ENCODE results near the gene FIS1.
"Not testable (repeated sequence)": the region's sequence is repeated elsewhere in the genome, so short reads cannot be mapped to it uniquely, and the experiment has no call there.

FIS1 gene

DNA sequence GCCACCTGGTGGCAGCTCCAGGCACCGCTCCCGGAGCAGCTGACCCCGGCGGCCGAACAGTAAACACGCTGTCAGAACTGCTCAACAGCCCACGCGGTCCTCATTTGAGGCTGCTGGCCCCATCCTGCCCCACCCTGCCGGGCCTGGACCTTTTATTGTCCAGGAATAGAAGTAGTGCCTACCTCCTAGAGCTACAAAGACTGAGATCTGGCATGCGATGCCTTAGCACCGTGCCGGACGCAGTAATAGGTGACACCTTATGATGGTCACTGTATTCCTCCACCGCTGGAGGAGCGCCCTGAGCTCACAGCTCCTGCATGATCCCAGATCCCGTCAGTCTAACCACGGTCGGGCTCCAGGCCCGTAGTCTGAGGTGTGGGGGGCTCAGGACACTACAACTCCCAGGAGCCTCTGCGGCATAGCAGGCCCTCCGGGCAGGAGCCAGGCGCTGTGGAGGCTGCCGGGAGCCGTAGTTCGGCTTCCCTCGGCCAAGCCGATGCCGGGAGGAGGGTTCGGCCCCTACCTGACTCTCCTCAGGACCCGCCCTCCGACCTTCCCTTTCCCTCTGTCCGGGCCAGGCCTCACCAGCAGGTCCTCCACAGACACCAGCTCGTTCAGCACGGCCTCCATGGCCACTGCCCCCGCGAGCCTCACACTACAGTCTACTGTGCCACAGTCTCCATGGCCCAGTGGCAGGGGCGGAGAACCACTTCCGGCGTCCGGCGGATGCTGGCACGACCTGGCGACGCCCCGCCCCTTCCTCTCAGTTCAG lies at the start of gene FIS1:
TSS of gene FIS1 (minus strand) at position 707 of the 772 bp plus-strand sequence. CDS start at position 630, 77 bp downstream.
- H3K4me3 ChIP-seq (ENCODE audit: low read depth, low read length), result peak within 1 kb of the TSS; percentile 87

DNA sequence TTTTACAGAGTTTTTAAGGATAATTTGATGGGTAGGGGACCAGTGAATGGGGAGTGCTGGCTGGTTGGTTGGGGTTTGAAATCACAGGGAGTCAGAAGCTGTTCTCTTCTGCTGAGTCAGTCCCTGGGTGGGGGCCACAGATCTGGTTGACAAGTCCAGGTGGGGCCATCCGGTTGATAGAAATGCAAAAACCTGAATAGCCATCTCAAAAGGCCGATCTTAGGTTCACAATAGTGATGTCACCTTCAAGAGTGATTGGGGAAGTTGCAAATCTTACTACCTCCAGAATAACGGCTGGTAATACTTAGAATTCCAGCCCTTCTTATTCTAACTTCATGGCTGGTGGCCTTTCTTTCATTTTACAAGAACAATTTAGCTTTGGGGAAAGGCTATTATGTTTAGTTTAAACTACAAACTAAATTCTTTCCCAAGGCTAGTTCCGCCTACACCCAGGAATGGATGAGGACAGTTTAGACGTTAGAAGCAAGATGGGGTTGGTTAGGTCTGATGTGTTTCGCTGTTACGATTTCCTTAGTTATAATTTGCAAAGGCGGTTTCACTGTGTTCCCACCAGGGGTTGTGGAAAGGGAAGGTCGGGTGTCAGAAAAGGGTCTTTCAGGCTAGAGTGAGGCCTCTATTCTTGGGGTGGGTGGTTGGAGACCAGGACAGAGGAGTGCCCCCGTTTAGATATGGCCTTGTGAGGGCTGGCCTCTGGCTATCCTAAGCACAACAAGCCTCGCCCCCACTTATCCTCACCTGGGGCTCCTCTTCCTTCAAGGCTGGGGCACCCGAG lies 49.4 kb upstream of the FIS1 start:
- no peak overlapping the region for H3K4me3 ChIP-seq (ENCODE audit: low read depth, low read length)

DNA sequence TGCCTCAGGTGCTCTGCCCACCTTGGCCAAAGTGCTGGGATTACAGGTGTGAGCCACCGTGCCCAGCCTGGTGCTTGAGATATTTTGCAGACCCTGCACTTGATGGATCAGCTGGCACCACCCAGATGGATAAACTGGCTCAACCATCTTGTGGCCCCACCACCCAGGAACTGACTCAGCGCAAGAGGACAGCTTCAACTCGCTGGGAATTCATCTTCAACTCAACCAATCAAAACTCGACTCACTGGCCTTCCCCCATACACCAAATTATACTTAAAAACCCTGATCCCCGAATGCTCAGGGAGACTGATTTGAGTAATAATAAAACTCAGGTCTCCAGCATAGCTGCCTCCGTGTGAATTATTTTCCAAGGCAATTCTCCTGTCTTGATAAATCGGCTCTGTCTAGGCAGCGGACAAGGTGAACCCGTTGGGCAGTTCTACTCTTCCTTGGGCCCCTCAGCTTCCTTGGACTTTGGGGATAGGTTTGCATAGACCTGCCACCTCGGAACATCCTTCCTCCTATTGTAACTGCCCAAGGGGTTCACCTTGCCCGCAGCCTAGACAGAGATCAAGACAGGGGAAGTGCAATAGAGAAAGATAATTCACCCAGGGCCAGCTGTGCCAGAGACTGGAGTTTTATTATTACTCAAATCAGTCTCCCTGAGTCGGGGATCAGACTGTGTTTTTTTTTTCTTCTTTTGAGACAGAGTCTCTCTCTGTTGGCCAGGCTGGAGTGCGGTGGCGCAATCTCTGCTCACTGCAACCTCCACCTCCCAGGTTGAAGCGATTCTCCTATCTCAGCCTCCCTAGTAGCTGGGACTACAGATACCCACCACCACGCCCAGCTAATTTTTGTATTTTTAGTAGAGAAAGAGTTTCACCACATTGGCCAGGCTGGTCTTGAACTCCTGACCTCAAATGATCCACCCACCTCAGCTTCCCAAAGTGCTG lies 48.5 kb upstream of the FIS1 start:
- not testable (repeated sequence) for H3K4me3 ChIP-seq (ENCODE audit: low read depth, low read length)

DNA sequence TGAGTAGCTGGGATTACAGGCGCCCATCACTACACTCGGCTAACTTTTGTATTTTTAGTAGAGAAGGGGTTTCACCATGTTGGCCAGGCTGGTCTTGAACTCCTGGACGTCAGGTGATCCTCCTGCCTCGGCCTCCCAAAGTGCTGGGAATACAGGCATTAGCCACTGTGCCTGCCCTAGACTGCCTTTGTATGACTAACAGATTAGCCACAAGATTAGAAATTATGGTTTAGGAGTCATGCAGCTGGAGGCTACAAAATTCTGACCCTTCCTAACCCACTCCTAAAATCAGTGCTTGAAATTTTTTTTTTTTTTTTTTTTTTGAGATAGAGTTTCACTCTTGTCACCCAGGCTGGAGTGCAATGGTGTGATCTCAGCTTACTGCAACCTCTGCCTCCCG lies 47.7 kb upstream of the FIS1 start:
- not testable (repeated sequence) for H3K4me3 ChIP-seq (ENCODE audit: low read depth, low read length)

DNA sequence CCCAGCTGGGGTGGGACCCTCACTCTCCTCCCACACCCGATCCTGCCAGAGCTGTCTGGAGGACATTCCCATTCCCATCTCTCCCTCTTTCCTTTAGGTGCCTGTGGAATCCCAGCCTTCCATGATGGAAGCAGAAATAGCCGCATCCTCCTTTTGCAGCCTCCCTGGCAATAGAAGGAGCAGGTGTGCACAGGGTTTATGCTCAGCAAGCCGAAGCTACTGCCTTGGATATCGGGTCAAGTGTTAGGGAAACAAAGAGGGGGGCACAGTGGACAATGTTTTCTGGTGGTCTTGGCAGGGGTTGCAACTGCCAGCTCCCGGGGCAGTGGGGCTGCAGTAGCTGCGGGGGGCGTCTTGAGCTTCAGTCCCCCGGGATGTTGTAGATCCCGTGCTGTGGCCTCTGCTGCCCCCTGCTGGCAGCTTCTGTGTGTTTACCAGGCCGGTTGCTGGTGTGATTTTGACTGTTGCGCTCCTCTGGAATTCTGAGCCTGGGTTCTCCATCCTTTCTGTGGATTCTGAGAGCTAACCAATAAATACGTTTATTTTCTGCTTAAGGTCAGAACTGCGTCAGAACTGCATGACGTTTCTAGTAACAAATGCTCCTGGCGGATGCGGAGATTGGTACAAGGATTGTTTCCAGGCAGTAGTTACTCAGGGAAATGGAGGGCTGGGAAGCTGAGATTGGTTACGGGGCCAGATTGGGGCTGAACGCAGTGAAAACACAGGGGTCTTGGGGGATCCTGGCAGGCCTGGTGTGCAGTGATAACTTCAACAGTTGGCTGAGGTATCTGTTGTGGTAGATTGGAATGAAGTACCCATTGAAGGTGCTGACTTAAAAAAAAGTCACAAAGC lies 45.5 kb upstream of the FIS1 start:
- H3K4me3 ChIP-seq (ENCODE audit: low read depth, low read length), result not testable (repeated sequence)

DNA sequence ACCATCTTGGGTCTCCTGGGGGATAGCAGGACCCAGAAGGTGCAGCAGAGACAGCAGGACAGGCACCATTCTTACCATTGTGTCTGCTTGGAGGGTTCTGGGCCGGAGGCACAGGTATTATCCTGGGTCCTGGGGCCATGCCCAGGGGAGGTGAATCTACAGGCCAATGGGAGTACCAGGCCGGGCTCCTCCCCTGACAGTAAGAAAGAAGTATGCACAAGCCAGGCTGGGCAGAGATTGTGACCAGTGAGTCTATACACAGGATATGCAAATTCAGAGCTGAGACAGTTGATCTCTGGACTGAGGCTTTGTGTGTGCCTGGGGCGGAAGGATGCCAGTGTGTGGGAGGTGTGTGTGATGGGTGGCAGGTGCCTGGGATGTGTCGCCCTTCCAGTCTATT lies 44.8 kb upstream of the FIS1 start:
- not testable (repeated sequence) for H3K4me3 ChIP-seq (ENCODE audit: low read depth, low read length)

DNA sequence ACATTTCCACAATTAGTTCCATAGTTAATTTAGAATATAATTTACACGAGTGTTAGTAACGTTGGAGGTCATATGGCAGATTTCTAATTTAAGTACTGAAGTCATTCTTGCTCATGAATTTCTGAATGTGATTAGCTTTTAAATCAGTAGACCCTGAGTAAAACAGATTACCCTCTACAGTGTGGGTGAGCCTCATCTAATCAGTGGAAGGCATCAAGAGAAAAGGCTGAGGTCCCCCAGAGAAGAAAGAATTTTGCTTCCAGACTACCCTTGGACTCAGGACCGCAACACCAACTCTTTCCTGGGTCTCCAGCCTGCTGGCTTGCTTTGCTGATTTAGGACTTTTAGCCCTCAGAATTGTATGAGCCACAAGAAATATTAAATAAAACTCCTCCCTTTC lies 43.6 kb upstream of the FIS1 start:
- H3K4me3 ChIP-seq (ENCODE audit: low read depth, low read length), result no peak overlapping the region

DNA sequence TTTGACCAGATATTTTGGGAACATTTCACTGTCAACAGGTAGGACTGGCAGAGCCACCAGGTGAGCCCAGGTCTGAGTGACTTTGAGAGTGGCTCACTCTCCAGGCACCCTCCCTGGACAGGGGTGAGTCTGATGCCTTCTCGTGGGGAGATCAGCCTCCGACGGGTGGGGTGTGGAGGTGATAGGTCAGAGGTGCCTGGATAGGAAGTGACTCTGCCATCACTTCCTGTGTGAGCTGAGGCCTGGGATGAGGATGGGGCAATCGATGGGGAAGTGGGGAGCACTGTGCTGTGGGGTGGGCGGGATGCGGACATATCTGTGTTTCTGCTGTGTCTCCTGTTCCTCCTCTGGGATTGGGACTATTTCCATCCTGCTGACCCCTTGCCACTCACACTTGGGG lies 42.2 kb upstream of the FIS1 start:
- no peak overlapping the region for H3K4me3 ChIP-seq (ENCODE audit: low read depth, low read length)

DNA sequence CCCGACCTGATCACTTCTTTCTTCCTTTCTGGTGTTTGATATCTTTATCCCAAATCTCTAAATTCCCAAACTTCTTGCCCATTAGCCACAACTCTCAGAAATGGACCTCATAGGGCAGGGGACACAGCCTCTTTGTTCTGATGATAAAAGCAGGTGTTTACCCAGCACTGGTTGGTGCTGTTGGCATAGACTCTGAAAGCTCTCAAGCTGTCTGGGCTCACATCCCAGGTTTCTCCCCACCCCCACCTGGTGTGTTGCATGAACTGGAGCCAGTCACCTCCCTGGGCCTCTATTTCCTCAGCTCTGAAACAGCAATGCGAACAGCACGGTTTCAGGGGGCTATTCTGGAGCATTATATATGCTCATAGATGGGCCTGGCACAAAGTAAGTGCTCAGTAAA lies 41.0 kb upstream of the FIS1 start:
- H3K4me3 ChIP-seq (ENCODE audit: low read depth, low read length), result not testable (repeated sequence)

DNA sequence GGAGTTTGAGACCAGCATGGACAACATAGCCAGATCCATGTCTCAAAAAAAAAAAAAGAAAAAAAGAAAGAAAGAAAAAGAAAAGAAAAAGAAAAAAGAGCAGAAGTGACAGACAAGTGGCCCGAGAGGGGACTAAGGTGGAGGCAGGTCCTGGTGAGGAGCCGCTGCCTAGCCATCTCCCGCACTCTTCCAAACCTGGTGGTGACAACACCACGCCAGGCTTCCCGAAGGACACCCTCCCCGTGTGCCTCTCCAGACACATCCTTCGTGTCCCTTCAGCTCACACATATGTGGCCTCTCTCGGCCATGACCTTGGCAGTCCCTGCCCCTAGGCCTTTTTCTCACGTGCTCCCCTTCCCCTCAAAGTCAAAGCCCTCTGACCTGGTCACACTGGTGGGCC lies 40.3 kb upstream of the FIS1 start:
- no peak overlapping the region for H3K4me3 ChIP-seq (ENCODE audit: low read depth, low read length)

DNA sequence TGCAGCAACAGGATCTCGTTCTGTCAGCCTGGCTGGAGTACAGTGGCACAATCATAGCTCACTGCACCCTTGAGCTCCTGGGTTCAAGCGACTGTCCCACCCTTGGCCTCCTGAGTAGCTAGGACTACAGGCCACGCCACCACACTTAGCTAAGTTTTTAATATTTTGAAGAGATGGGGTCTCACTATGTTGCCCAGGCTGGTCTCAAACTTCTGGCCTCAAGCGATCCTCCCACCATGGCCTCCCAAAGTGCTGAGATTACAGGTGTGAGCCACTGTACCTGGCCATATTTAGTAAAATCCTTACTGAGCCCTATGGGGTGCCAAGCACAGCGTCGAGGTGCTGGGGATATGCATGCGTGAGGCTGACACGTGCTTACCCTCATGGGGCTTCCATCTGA lies 36.0 kb upstream of the FIS1 start:
- not testable (repeated sequence) for H3K4me3 ChIP-seq (ENCODE audit: low read depth, low read length)

DNA sequence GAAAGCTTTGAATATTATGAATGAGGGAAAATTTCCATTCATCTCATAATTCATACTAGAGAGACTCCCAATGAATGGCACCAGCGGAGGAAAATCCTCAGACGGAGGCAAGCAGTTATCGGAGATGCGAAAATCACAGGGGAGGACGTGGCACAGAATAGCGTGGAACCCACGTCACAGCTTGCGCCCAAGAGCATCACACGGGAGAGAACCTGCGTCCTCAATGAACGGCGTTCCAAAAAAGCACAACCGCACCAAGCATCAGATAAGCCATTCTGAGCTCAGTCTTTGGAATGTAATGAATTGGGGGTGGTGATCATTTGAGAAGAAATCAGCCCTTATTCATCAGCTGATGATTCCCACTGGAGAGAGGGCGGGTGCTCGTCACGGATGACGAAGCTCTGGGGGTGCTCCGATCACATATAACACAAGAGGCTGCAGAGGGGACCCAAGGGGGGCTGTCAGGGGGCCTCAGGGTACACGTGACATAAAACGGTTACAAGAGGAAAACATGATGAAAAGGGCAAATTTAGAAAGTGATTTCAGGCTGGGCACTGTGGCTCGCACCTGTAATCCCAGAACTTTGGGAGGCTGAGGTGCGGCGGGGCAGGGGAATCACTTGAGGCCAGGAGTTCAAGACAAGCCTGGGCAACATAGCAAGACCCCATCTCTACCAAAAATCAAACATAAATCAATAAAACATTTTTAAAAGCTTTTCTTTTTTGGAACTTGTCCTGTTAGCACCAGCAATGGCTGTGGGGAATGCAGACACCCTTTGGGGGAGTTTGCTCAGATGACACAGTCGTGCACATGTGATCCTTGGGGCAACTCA lies 33.8 kb upstream of the FIS1 start:
- no peak overlapping the region for H3K4me3 ChIP-seq (ENCODE audit: low read depth, low read length)

DNA sequence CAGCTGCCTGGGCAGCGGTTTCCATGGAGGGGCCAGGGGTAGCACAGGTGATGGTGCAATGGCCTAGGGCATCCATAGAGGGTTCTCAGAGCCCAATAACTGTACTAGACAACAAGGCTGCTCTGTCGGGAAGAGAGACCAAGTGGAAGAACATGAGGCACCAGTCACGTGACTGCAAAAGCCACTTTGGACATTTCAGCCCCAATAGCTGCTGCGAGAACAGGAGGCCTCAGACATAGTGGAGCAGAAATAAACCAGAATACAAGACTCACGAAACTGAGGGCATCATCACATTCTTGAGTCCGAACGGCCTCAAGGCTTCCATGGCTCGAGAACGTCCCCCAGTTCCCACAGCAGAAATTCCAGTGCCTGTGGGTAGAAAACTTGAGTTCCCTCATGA lies 32.3 kb upstream of the FIS1 start:
- H3K4me3 ChIP-seq (ENCODE audit: low read depth, low read length), result no peak overlapping the region

DNA sequence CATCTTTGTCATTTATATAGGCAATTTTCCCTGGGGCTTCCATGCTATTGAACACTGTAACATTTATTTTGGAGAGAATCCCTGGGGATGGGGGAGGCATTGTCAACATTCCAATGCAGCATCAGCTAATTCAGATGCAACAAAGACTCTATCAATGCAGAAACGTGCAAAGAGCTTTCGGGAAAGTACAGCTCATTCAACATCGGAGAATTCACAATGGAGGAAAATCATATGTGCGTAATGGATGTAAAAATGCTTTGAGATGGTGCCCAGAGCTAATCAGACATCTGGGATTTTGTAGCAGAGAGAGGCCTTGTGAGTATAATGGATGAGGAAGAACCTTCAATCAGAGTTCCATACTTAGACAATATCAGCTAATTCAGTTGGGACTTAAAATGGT lies 28.3 kb upstream of the FIS1 start:
- H3K4me3 ChIP-seq (ENCODE audit: low read depth, low read length), result no peak overlapping the region

DNA sequence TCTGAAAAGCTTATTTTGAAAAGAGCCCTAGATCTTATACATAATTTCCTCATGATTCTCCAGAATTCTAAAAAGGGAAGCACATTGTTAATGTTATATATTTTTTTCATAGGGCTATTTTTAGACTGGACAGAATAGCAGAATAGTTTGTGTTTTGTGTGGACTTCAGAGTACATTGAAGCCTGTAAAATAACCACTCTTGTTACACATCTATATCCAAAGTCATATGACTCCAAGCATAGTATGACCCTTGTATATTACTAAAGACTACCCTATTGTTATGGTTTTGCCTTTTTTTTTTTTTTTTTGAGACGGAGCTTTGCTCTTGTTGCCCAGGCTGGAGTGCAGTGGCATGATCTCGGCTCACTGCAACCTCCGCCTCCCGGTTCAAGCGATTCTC lies 26.1 kb upstream of the FIS1 start:
- H3K4me3 ChIP-seq (ENCODE audit: low read depth, low read length), result no peak overlapping the region

DNA sequence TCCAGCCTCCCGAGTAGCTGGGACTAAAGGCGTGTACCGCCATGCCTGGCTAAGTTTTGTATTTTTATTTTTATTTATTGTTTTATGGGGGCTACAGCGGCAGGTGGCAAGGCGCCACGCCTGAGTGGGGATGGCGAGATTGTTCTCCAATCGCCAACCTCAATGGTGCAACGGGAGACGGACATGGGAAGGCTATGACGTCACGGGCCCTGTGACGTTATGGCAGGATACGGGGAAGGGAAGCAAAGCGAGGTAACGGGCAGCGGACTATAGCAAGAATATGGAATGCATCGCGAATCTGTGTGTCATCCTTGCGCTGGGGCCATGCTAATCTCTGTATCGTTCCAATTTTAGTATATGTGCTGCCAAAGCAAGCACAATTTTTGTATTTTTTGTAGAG lies 24.8 kb upstream of the FIS1 start:
- no peak overlapping the region for H3K4me3 ChIP-seq (ENCODE audit: low read depth, low read length)

DNA sequence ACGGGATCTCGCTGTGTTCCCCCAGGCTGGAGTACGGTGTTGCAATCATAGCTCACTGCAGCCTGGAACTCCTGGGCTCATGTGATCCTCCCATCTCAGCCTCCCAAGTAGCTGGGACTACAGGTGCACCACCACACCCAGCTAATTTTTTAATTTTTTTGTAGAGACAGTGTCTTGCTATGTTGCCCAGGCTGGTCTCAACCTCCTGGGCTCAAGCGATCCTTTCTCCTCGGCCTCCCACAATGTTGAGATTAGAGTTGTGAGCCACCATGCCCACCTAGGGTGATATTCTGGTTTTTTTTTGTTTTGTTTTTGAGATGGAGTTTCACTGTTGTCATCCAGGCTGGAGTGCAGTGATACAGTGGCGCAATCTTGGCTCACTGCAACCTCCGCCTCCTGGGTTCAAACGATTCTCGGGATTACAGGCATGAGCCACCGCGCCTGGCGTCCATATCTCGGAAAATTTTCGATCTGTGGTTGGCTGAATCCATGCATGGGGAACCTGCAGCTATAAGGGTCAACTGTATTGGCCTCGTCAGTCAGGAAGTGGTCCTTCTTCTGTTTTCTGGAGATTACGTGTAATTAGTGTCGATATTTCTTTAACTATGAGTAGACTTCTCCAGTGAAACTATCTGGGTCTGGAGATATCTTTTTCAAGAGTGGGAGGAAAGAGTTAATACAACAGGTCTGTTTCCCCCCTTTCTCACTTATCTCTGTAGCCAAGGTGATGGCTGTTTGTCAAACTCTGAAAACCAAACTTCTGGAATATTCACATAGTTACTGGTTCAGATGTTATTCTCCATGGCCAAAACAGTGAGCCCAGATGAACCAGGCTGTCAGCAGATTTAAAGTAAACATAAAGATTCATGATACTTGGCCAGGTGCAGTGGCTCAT lies 21.0 kb upstream of the FIS1 start:
- no peak overlapping the region for H3K4me3 ChIP-seq (ENCODE audit: low read depth, low read length)

DNA sequence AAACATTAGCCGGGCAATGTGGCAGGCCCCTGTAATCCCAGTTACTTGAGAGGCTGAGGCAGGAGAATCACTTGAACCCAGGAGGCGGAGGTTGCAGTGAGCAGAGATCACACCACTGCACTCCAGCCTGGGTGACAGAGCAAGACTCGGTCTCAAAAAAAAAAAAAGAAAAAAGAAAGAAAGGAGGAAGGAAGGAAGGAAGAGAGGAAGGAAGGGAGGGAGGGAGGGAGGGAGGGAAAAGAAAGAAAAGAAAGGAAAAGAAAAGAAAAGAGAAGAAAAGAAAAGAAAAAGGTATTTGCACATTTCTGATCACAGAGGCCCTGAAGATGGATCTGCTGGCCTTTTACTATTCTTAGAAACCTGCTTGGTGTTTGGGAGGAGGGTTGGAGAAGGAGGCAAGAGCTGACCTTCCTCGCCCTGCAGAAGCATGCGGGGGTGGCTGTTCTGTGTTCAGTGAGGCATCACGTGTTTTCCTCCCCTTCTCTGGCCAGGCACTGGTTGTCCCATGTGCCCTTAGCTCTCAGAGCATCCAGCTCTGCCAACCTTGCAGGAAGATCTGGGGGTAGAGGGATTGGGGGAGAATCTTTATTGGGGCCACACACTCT lies 19.3 kb upstream of the FIS1 start:
- not testable (repeated sequence) for H3K4me3 ChIP-seq (ENCODE audit: low read depth, low read length)

Measured in iPS-11a (cell line).